ENCODE data around the gene CHGA. TPM values are rescaled to one million over a fixed set of nuclear protein-coding genes. Genes with fewer than 3 reads are reported as not detected.

The CHGA gene
- polyA plus RNA-seq, 3 donors = 0.67 to 41.3 (median 16.5) TPM

DNA sequence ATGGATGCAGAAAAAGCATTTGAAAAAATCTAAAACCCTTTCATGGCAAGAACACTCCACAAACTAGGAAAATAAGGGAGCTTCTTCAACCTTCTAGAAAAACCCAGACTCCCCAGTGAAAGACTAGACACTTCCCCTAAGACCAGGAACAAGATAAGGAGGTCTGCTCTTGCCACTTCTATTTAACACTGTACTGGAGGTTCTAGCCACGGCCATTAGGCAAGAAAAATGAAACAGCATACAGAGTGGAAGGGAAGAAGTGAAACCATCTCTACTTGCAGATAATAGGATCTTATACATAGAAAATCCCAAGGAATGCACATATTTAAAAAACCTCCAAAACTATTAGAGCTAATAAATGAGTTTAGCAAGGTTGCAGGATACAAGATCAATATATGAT is 42.3 kb downstream of the CHGA start:
- H3K27ac ChIP-seq (ENCODE audit: low read depth, low read length) = no peak overlapping the region
- WGBS, 3 donors = 82 to 94% (median 82%) methylated on average over 1 of the region's 1 CpG

- WGBS, 3 donors = 92 to 94% (median 94%) methylated on average over 2 of the region's 2 CpGs
- H3K27ac ChIP-seq (ENCODE audit: low read depth, low read length) = no peak overlapping the region
Observed at GRCh38 chr14:92967346-92967926, 44.5 kb downstream of the CHGA start.

DNA sequence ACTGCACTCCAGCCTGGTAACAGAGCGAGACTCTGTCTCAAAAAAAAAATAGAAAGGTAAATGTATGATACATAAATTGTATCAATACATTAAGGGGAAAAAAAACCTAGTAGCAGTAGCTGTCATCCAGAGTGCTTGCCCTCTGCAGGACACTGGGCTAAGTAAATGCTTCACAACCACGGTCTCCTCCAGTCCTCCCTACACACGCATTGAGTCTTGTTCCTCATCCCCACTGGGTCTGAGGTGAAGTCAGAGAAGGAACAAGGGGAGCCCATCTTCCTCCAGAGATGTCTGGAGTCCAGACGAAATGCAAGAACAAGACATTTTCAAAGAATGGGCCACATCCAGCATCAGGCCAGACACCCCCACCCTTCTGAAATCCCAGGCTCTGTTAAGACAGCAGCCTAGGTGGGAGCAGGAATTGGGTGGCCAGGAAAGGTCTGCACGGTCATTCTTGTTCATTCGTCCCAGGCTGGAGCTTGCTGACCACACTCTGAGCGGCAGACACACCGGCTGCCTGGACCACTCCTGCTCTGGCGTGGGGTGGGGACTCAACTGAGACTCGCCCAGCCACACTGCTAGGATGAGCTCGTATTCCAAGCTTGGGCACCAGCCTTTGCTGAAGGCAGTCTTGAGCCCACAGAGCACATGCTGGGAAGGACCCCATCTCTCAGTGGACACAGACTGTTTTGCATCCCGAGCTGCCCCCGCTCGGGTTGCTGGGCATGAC is 45.5 kb downstream of the CHGA start:
- 92 to 93% (median 93%) methylated on average over 14 of the region's 14 CpGs for WGBS, 3 donors
- H3K27ac ChIP-seq (ENCODE audit: low read depth, low read length) = no peak overlapping the region

DNA sequence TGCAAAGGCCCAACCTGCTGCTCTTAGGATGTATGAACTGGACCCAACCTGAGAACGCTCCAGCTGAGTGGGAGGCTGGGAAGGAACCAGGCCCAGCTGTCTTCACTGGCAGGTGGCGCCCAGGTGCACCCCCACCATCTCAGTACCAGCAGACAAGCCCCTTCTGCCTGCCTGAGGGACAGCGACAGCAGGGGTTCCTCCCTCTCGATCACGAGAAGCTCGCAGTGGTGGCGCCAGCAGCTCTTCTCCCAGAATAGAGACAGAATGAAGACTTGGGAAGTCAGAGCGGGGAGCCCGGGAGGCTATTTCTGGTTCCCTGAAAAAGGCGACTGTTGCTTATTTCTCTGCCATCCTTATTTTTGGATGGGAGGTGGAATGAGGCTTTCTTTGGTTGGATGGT is 46.5 kb downstream of the CHGA start:
- WGBS, 3 donors = 95 to 97% (median 96%) methylated on average over 10 of the region's 10 CpGs
- no peak overlapping the region for H3K27ac ChIP-seq (ENCODE audit: low read depth, low read length)

DNA sequence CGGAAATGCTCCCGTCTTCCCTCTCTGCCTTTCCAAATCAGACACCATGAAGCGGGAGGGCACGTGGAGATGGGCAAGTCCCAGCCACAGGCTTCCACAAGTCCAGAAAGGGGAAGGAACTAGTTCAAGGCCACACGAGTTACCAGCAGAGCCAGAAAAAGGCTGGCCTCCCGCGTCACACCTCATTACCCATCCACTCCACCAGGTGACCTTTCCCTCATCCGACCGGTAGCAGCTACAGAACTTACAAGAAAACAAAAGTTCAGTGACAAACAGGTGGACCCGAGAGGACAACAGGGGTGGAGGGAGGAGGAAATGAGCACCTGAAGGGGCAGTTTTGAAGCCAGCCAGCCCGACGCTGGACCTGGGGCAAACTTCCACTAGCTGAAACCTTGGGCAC is 46.9 kb downstream of the CHGA start:
- H3K27ac ChIP-seq (ENCODE audit: low read depth, low read length) = no peak overlapping the region
- WGBS, 3 donors = 59 to 86% (median 86%) methylated on average over 12 of the region's 12 CpGs

DNA sequence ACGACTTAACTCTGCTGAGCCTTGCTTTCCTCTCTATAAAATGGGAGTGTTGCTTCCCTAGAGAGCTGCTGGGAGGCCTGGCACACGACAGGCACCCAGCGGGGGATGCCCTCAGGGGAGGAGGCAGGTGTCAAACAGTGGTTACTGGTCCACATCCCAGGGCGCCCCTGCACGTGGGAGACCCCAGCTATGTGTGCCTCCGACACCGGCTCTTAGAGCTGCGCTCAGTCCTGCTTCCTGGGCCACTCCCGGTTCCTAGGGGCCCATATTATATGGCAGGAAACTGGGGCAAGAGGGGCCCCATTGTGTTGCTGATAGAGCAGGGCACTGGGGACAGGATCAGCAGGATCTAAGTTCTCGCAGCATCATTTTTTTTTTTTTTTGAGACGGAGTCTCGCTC is 47.3 kb downstream of the CHGA start:
- 86 to 90% (median 89%) methylated on average over 11 to 12 of the region's 12 CpGs for WGBS, 3 donors
- H3K27ac ChIP-seq (ENCODE audit: low read depth, low read length) = no peak overlapping the region

DNA sequence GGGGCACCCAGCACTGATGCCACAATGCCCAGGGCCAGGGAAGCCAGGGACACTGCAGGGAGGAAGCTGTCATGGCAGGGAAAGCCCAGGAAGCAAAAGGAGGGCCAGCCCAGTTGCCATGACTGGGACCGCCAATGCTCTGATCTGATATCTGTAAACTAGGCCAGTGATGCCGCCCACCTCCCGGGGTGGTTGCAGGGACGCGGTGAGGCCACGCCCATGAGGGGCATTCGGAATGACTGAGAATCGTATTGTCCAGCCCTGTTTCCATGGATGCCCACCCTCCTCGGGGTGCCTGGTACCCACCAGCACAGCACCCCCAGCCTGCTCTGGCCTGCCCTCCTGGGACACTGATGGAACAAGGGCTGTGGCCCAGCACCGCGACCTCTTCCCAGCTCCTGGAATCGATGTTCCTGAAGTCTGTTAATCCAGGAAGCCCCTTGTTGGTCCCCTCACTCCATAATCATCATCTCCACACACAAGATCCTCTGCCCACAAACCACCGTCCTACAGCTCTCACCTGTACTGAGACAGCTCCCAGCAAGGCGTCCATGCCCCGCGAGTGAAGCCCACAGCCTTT is 48.7 kb downstream of the CHGA start:
- WGBS, 3 donors = 95 to 97% (median 96%) methylated on average over 16 of the region's 16 CpGs
- H3K27ac ChIP-seq (ENCODE audit: low read depth, low read length) = no peak overlapping the region

DNA sequence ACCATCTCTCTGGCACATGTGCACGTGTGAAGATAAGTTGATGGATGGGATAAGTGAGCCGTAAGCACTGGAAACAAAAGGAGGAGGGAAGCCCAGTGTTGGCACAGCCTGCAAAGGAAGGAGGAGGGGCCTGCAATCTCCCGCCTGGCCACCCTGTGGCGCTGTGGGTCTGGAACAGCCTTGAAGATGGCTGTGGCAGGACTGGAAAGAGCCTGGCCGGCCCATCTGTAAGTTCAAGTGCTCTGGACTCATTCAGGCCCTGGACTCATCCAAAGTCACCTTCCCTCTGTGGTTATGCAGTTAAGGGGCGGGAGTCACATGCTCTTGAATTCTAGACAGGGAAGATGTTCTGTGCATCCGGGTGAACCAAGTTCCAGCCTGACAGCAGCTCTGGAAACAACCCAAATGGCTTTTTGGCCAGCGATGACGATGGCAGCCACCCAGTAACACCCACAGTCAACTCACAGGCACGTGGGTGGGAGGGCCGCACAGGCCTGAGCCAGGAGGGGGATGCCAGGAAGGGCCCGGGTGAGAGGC is 50.4 kb downstream of the CHGA start:
- H3K27ac ChIP-seq (ENCODE audit: low read depth, low read length) = no peak overlapping the region
- WGBS, 3 donors = 56 to 62% (median 56%) methylated on average over 12 of the region's 12 CpGs

DNA sequence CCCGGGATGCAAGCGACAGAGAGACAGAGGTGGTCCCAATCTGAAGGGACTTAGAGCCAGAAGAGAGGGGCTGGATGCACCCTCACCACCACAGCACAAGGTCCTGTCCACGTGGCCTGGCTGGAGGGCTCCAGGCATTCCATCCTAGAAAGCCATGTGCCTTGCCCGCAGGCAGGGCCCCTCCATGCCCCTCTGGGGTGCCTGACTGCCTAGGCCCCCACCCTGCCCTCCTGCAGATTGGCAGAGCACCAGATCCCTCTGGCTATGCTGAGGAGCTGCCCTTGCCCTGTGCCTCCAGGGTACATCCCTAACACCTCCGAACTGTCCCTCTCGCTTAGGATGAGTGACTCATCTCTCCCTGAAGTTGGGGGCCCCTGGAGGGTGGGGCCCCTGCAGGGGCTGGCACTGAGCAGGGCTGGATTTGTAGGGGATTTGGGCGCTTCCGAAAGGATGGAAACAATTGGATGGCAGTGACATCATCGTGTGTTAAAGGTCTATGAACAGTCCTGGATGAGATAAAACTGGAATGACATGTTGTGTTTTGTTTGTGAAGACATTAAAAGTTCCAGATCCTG is 50.9 kb downstream of the CHGA start:
- H3K27ac ChIP-seq (ENCODE audit: low read depth, low read length) = no peak overlapping the region
- WGBS, 3 donors = 78 to 93% (median 82%) methylated on average over 9 of the region's 9 CpGs

GRCh38 chr14:92974541-92975345 is 51.8 kb downstream of the CHGA start:
- 89 to 95% (median 91%) methylated on average over 16 to 17 of the region's 17 CpGs for WGBS, 3 donors

DNA sequence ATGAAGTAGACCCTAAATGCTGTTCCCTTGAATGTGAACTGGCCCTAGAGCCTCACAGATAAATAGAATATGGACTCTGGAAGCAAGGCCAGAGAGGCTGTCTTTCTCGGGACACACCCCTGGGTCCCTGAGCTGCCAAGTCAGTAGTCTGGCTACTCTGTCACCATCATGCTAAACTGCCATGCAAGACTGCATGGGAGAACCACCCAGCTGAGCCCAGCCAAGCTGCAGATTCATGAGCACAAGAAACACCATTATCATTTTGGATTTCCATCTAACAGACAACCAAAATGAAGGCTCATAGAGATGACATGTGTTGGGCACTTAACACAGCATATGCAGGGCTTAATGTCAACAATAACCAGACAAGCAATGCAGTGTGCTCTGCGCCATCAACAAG is 53.3 kb downstream of the CHGA start:
- WGBS, 3 donors = 98% methylated on average over 2 of the region's 2 CpGs
- no peak overlapping the region for H3K27ac ChIP-seq (ENCODE audit: low read depth, low read length)

More at GRCh38 chr14:92974541-92975345, 51.8 kb downstream of the CHGA start:
- H3K27ac ChIP-seq (ENCODE audit: low read depth, low read length) = no peak overlapping the region

DNA sequence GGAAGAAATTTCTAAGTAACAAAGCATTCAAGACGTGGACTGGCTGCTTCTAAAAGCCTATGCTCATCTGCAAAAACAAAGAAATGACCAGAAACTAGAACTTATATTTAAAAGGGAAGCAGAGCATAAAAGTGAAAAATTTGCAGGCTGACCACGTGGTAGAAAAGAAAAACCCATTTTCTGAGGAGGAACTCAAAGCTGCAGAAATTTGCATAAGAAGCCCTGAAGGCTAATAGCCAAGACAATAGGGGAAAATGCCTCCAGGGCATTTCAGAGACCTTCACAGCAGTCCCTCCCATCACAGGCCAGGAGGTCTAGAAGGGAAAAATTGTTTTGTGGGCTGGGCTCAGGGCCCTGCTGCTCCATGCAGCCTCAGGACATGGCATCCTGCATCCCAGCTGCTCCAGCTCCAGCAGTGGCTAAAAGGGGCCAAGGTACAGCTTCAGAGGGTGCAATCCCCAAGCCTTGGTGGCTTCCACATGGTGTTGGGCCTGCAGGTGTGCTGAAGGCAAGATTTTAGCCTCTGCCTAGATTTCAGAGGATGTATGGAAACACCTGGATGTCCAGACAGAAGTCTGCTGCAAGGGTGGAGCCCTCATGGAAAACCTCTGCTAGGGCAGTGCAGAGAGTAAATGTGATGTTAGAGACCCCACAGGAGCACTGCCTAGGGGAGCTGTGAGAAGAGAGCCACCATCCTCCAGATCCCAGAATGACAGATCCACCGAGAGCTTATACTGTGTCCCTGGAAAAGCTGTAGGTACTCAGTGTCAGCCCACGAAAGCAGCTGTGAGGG is 55.5 kb downstream of the CHGA start:
- no peak overlapping the region for H3K27ac ChIP-seq (ENCODE audit: low read depth, low read length)
- WGBS, 3 donors = 86 to 91% (median 89%) methylated on average over 4 of the region's 4 CpGs

DNA sequence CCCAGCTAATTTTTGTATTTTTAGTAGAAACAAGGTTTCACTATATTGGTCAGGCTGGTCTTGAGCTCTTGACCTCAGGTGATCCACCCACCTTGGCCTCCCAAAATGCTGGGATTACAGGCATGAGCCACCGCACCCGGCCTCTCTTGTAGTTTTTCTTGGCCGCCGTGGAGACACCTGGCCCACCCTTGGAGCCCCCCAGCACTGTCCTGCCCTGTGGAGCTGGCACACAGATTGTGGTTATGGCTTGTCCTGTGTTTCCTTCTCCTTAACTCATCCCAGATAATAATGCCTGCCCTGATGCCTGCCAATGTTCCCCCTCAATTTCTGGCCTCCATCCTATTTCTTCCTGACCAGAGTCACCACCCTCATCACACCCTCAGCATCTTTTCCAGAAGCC is 57.9 kb downstream of the CHGA start:
- WGBS, 3 donors = 98 to 100% (median 100%) methylated on average over 4 of the region's 4 CpGs
- no peak overlapping the region for H3K27ac ChIP-seq (ENCODE audit: low read depth, low read length)

- 96 to 99% (median 97%) methylated on average over 8 of the region's 8 CpGs for WGBS, 3 donors
- H3K27ac ChIP-seq (ENCODE audit: low read depth, low read length) = no peak overlapping the region
Observed at GRCh38 chr14:92981726-92982125, 58.8 kb downstream of the CHGA start.

- WGBS, 3 donors = 86 to 96% (median 95%) methylated on average over 8 of the region's 8 CpGs
Observed at GRCh38 chr14:92982956-92983355, 60.0 kb downstream of the CHGA start.

DNA sequence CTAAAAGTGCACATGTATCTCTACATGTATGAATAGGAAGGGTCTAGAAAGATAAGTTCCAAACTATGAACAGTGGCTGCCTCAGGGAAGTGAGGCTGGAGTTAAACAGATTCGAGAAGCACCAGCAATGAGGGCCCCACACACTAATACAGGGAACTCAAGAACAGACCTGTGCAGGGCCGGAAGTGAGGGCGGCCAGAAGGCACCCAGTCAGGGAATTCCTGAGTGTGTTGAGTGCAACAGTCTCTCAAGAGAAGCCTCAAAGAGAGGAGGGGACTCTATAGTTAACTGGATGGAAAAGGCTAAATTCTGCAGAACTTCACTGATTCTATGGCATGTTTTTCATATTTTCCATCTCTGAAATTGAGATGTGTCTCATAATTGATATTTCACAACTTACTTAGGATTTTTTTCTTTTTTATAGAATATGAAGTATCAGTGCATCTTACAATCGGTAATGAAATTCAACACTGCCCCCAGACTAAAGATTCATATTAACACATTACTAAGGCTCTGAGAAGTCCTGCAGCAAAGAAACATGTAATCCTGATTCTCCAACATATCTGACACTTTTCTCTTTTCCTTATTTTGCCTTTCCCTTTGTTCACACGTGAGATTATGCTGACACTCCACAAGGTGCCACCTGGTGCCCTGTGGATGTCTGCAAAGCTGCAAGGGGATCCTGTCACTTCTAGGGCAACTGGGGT is 61.3 kb downstream of the CHGA start:
- H3K27ac ChIP-seq (ENCODE audit: low read depth, low read length) = no peak overlapping the region
- WGBS, 3 donors = 83 to 90% (median 87%) methylated on average over 5 of the region's 5 CpGs

More at GRCh38 chr14:92982956-92983355, 60.0 kb downstream of the CHGA start:
- H3K27ac ChIP-seq (ENCODE audit: low read depth, low read length) = no peak overlapping the region
